ENCODE results near the gene NAT8. TPM values are rescaled to one million over a fixed set of nuclear protein-coding genes. Genes with fewer than 3 reads are reported as not detected.

NAT8 gene
- total RNA-seq, 1 experiment from 2014 or later, result not detected

Other genes starting within 250 kb of the NAT8 start
- gene TPRKB, start 94.9 kb upstream of the NAT8 start, total RNA-seq (2014; rRNA removed; shearing (Covaris generic)), result 84.2 and 92.3 TPM in 2 replicates
- gene DUSP11, start 137.7 kb upstream of the NAT8 start, total RNA-seq (2014; rRNA removed; shearing (Covaris generic)), result 35.0 and 36.6 TPM in 2 replicates
- not detected in 2 replicates for gene C2orf78, start 141.8 kb upstream of the NAT8 start, total RNA-seq (2014; rRNA removed; shearing (Covaris generic))
- gene STAMBP, start 186.5 kb upstream of the NAT8 start, total RNA-seq (2014; rRNA removed; shearing (Covaris generic)), result 81.2 and 88.6 TPM in 2 replicates

Measured in NCI-H460 (cell line).